ENCODE measurements around the gene CFAP68. TPM values are rescaled to one million over a fixed set of nuclear protein-coding genes. Genes with fewer than 3 reads are reported as not detected.

The CFAP68 gene
- total and polyA plus RNA-seq, 9 of the 15 experiments (the other 6 are each of a cell fraction or from before 2014, with no cell fraction given): 22.8 to 72.3 (median 52.5) TPM

DNA sequence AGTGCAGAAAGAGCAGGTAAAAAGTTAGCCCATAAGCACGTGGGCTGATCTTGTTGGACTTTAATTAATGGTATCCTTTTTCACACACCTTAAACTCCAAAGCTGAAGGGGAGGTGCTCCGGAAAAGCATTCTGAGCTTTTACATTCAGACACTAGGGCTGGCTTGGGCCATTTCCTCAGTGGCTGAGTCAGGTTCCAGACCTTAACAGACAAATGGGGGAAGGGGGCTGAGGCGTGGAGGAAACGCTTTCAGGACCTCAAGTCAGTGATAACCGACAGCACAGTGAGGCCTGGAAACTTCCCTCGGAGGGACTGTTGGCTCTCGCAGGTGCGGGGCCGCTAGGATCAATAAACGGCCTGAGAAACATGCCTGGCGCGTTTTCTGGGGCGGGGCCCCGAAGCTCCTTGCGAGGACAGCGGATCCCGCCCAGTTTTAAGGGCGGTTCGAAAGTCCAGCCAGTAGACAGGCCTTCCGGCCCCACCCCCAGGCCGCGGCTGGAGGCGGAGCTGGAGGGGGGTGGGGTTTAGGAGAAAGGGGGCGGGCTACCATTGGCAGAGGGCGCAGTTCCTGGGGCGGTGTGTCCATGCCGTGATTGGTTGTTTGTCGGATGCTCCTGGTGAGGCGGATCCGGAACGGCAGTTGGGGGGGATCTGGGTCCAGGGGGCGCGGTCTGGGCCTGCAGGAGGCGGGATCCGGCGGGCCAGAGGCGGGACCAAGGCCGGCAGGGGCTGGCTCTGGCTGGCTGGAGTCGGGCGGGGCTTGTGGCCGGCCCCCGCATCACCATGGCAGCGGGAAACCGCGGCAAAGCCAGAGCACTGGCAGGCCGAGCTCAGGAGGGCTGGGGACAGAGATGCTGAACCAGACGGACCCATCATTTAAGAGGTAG lies 47.4 kb downstream of the CFAP68 start (continued):
- TF ChIP-seq RB1 (IDR thresholded peaks at IDR 0.05; ENCODE audit: low read depth) (peak; percentile 74; the same call in 1 of the 2 replicates), ARNT (IDR thresholded peaks at IDR 0.05) (no peak), BHLHE40 (IDR thresholded peaks at IDR 0.05; ENCODE audit: low read length) (no peak), NEUROD1 (IDR thresholded peaks at IDR 0.05; ENCODE audit: borderline replicate concordance, low read depth, low read length, partially characterized antibody) (no peak), PHTF2 (CRISPR knock-in tag; IDR thresholded peaks at IDR 0.05) (no peak), HDGF (IDR thresholded peaks at IDR 0.05) (no peak), ZNF699 (CRISPR knock-in tag; IDR thresholded peaks at IDR 0.05; ENCODE audit: insufficient replicate concordance) (no peak), DPF2 (IDR thresholded peaks at IDR 0.05) (peak; percentile 73), KLF6 (CRISPR knock-in tag; IDR thresholded peaks at IDR 0.05; ENCODE audit: borderline replicate concordance) (0 out of 2 replicates have a peak, but pooled peaks have one; percentile 71), PTBP1 (IDR thresholded peaks at IDR 0.05; ENCODE audit: low read depth, low read length) (no peak), THAP7 (CRISPR knock-in tag; IDR thresholded peaks at IDR 0.05) (no peak), RBM22 (IDR thresholded peaks at IDR 0.05; ENCODE audit: low read depth, low read length, poor library complexity, severe bottlenecking) (no peak), RBM15 (IDR thresholded peaks at IDR 0.05; ENCODE audit: insufficient read depth, low read length) (no peak), ZNF3 (CRISPR knock-in tag; IDR thresholded peaks at IDR 0.05) (no peak), IFI16 (CRISPR knock-in tag; IDR thresholded peaks at IDR 0.05) (no peak), ZNF76 (CRISPR knock-in tag; IDR thresholded peaks at IDR 0.05; ENCODE audit: borderline replicate concordance) (0 out of 2 replicates have a peak, but pooled peaks have one; percentile 62), RUNX1 (IDR thresholded peaks at IDR 0.05; ENCODE audit: low read depth) (no peak)
- TF ChIP-seq, protein P1, sequence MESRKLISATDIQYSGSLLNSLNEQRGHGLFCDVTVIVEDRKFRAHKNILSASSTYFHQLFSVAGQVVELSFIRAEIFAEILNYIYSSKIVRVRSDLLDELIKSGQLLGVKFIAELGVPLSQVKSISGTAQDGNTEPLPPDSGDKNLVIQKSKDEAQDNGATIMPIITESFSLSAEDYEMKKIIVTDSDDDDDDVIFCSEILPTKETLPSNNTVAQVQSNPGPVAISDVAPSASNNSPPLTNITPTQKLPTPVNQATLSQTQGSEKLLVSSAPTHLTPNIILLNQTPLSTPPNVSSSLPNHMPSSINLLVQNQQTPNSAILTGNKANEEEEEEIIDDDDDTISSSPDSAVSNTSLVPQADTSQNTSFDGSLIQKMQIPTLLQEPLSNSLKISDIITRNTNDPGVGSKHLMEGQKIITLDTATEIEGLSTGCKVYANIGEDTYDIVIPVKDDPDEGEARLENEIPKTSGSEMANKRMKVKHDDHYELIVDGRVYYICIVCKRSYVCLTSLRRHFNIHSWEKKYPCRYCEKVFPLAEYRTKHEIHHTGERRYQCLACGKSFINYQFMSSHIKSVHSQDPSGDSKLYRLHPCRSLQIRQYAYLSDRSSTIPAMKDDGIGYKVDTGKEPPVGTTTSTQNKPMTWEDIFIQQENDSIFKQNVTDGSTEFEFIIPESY (CRISPR knock-in tag; IDR thresholded peaks at IDR 0.05): 0 out of 2 replicates have a peak, but pooled peaks have one; percentile 21
- TF ChIP-seq, protein P2, sequence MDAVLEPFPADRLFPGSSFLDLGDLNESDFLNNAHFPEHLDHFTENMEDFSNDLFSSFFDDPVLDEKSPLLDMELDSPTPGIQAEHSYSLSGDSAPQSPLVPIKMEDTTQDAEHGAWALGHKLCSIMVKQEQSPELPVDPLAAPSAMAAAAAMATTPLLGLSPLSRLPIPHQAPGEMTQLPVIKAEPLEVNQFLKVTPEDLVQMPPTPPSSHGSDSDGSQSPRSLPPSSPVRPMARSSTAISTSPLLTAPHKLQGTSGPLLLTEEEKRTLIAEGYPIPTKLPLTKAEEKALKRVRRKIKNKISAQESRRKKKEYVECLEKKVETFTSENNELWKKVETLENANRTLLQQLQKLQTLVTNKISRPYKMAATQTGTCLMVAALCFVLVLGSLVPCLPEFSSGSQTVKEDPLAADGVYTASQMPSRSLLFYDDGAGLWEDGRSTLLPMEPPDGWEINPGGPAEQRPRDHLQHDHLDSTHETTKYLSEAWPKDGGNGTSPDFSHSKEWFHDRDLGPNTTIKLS (IDR thresholded peaks at IDR 0.05; ENCODE audit: borderline replicate concordance, low read depth): 0 out of 2 replicates have a peak, but pooled peaks have one; percentile 24
- TF ChIP-seq, protein P3, sequence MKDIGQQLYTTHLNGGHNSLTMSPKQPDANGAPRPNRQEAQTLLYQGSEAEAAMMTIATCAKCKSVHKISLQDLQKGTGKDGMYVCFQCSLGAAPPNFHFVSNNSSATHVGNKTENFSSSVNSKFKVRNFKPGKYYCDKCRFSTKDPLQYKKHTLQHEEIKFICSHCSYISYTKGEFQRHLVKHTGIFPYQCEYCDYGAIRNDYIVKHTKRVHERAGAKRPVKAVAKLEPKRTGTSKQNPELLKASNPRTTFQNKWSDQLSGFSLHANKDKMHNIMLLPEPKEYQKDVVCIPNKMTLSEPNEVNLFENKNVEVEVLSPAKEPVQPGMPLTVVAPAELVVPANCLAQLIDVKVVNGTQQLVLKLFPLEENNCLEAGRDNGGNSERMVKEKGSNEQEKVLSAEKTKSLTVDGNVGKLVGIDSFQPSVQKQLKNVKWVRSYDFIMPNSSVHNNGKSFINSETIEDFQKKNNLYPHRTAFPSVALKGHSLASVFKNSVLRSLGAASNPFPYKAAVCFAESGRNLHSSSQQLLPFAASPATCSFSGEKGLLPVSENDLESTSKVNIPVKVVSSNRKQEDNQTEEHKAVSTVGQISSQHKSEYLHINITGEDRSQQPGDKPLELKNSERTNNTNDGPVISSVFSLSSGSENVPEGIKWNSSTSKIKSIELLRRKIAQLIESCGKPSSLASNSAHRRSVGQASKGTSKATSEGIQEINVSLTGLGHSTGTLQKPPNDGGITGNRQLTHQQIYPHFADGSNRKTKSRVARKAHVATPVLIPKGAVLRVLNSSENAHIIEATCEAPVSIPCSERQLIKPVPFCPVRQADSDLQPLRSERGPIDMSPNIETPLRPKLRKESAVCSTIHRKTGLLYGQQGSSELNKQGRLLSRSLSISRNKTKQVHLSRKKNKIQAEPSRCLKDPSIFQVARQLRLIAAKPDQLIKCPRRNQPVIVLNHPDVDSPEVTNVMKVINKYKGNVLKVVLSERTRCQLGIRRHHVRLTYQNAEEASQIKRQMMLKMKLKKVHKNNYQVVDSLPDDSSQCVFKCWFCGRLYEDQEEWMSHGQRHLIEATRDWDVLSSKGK (CRISPR knock-in tag; IDR thresholded peaks at IDR 0.05): no peak
